IMR-90 (cell line): ENCODE measurements around the gene PPP3R2. TPM values are rescaled to one million over a fixed set of nuclear protein-coding genes. Genes with fewer than 3 reads are reported as not detected.

ENCODE experiments used
- ATAC-seq: fragments of 200-7000 bp; cut with Tn5 transposase; 2 replicates; pipeline ENCODE4 v1.9.1; 2020; ENCODE audit warnings: low read depth, mild to moderate bottlenecking, moderate library complexity
- BruUV-seq: library from RNA; stranded (reverse); fragments of 400-500 nt; replicated peaks from 2 replicates; lab custom pipeline; 2021; lab: Mats Ljungman, UMichigan
- CTCF ChIA-PET: fragments of 300-600 bp; formaldehyde crosslinking; extraction: SDS; loops from one replicate; lab custom pipeline; 2021; ENCODE audit warnings: antibody characterized with exemption; lab: Yijun Ruan, JAX
- POLR2A ChIA-PET: fragments of 300-600 bp; sonication (Branson Sonifier 250); formaldehyde crosslinking; loops from one replicate; lab custom pipeline; 2022; ENCODE audit warnings: antibody characterized with exemption; ENCODE audit not compliant: unreplicated experiment; lab: Charles Lee
- DNase-seq: peaks from one replicate; pipeline ENCODE4 v3.0.0; 2013
- H2AFZ ChIP-seq: replicated peaks from 2 replicates; pipeline ENCODE3; 2013; ENCODE audit warnings: low read length, mild to moderate bottlenecking; ENCODE audit not compliant: poor library complexity
- H2AK5ac ChIP-seq: 2 replicates; pipeline ENCODE4 v1.6.1; 2013; ENCODE audit warnings: low read depth, low read length, inconsistent platforms
- H2AK9ac ChIP-seq: replicated peaks from 2 replicates; pipeline ENCODE3; 2013; ENCODE audit warnings: mild to moderate bottlenecking, low read depth, low read length, moderate library complexity; ENCODE audit not compliant: poor library complexity
- H2BK120ac ChIP-seq: 2 replicates; pipeline ENCODE4 v1.6.1; 2013; ENCODE audit warnings: low read depth, low read length, inconsistent platforms
- H2BK15ac ChIP-seq: 3 replicates; pipeline ENCODE4 v1.6.1; 2013; ENCODE audit warnings: low read depth, low read length, inconsistent platforms
- H2BK20ac ChIP-seq: 2 replicates; pipeline ENCODE4 v1.6.1; 2013; ENCODE audit warnings: low read depth, mild to moderate bottlenecking, inconsistent platforms, low read length, moderate library complexity
- H2BK5ac ChIP-seq: 2 replicates; pipeline ENCODE4 v1.6.1; 2013; ENCODE audit warnings: mild to moderate bottlenecking, low read depth, low read length, inconsistent platforms; ENCODE audit not compliant: poor library complexity, severe bottlenecking
- H3K14ac ChIP-seq: replicated peaks from 2 replicates; pipeline ENCODE4 v1.6.1; 2013; ENCODE audit warnings: low read depth, low read length, inconsistent platforms
- H3K18ac ChIP-seq: 2 replicates; pipeline ENCODE4 v1.6.1; 2013; ENCODE audit warnings: low read depth, low read length, control low read depth
- H3K23ac ChIP-seq: 2 replicates; pipeline ENCODE4 v1.6.1; 2013; ENCODE audit warnings: low read depth, low read length, inconsistent platforms
- H3K27ac ChIP-seq: 2 replicates; pipeline ENCODE4 v1.5.1; 2013; ENCODE audit warnings: mild to moderate bottlenecking, control low read depth, low read length; ENCODE audit not compliant: insufficient read depth
- H3K27me3 ChIP-seq: 2 replicates; pipeline ENCODE4 v1.6.1; 2013; ENCODE audit warnings: low read length; ENCODE audit not compliant: control insufficient read depth, insufficient read depth
- H3K36me3 ChIP-seq: 2 replicates; pipeline ENCODE4 v1.6.1; 2013; ENCODE audit warnings: low read length, mixed read lengths; ENCODE audit not compliant: control insufficient read depth, insufficient read depth
- H3K4ac ChIP-seq: 2 replicates; pipeline ENCODE4 v1.6.1; 2013; ENCODE audit warnings: low read depth, low read length, inconsistent platforms
- H3K4me1 ChIP-seq: 2 replicates; pipeline ENCODE4 v1.6.1; 2013; ENCODE audit warnings: low read length, mixed read lengths; ENCODE audit not compliant: control insufficient read depth, insufficient read depth
- H3K4me2 ChIP-seq: 2 replicates; pipeline ENCODE4 v1.6.1; 2013; ENCODE audit warnings: low read depth, mild to moderate bottlenecking, control low read depth, low read length, moderate library complexity
- H3K4me3 ChIP-seq: 2 replicates; pipeline ENCODE4 v1.5.1; 2013; ENCODE audit warnings: low read depth, mild to moderate bottlenecking, control low read depth, low read length, moderate library complexity; ENCODE audit not compliant: insufficient read depth
- H3K56ac ChIP-seq: 2 replicates; pipeline ENCODE4 v1.6.1; 2013; ENCODE audit warnings: low read length, inconsistent platforms; ENCODE audit not compliant: insufficient read depth; ENCODE audit errors: extremely low read depth
- H3K79me1 ChIP-seq, 2 experiments: 2 replicates each; pipeline ENCODE4 v1.6.1; 2013; ENCODE audit warnings: low read length in 2 of 2, inconsistent platforms in 1 of 2, low read depth in 1 of 2
- H3K9ac ChIP-seq: 2 replicates; pipeline ENCODE4 v1.6.1; 2013; ENCODE audit warnings: low read depth, low read length, control low read depth
- H3K9me1 ChIP-seq: 2 replicates; pipeline ENCODE4 v1.6.1; 2013; ENCODE audit warnings: low read length, inconsistent platforms; ENCODE audit not compliant: insufficient read depth
- H3K9me3 ChIP-seq: 2 replicates; pipeline ENCODE4 v1.6.1; 2013; ENCODE audit warnings: low read length; ENCODE audit not compliant: control insufficient read depth, insufficient read depth
- H4K20me1 ChIP-seq: 2 replicates; pipeline ENCODE4 v1.6.1; 2013; ENCODE audit warnings: low read length, inconsistent platforms; ENCODE audit not compliant: insufficient read depth
- H4K5ac ChIP-seq: 2 replicates; pipeline ENCODE4 v1.6.1; 2013; ENCODE audit warnings: mild to moderate bottlenecking, low read depth, low read length, control low read depth
- H4K8ac ChIP-seq, 2 experiments: 2 replicates each; pipeline ENCODE4 v1.6.1; 2013; ENCODE audit warnings: low read depth in 2 of 2, low read length in 2 of 2, control low read depth in 1 of 2, inconsistent platforms in 1 of 2
- H4K91ac ChIP-seq: 2 replicates; pipeline ENCODE4 v1.6.1; 2013; ENCODE audit warnings: low read depth, low read length, inconsistent platforms; ENCODE audit not compliant: insufficient read depth
- BHLHE40 ChIP-seq: fragments of 150-350 bp; IDR thresholded peaks from 2 replicates; pipeline ENCODE4 v1.6.1; 2016; ENCODE audit warnings: mild to moderate bottlenecking, low read depth, low read length
- CEBPB ChIP-seq: IDR thresholded peaks from 2 replicates; pipeline ENCODE4 v1.6.1; 2012; ENCODE audit warnings: low read depth, low read length, improper control_type of control experiment
- CHD1 ChIP-seq: IDR thresholded peaks from 2 replicates; pipeline ENCODE4 v1.6.1; 2012; ENCODE audit warnings: low read depth, low read length, improper control_type of control experiment
- CTCF ChIP-seq: conservative IDR thresholded peaks from 2 replicates; pipeline ENCODE4 v1.5.1; 2012; ENCODE audit warnings: mild to moderate bottlenecking, low read depth, low read length, improper control_type of control experiment
- ELK1 ChIP-seq: fragments of 150-350 bp; IDR thresholded peaks from 2 replicates; pipeline ENCODE4 v1.6.1; 2016; ENCODE audit warnings: low read depth, mild to moderate bottlenecking, low read length, moderate library complexity, borderline replicate concordance
- FOS ChIP-seq: fragments of 150-350 bp; IDR thresholded peaks from 2 replicates; pipeline ENCODE4 v1.6.1; 2016; ENCODE audit warnings: low read depth, low read length
- MAFK ChIP-seq: IDR thresholded peaks from 2 replicates; pipeline ENCODE4 v1.6.1; 2012; ENCODE audit warnings: low read depth, low read length, improper control_type of control experiment
- MAZ ChIP-seq: IDR thresholded peaks from 2 replicates; pipeline ENCODE4 v1.6.1; 2012; ENCODE audit warnings: low read depth, mild to moderate bottlenecking, low read length, improper control_type of control experiment, moderate library complexity, borderline replicate concordance
- MXI1 ChIP-seq: IDR thresholded peaks from 2 replicates; pipeline ENCODE4 v1.6.1; 2012; ENCODE audit warnings: low read depth, mild to moderate bottlenecking, low read length, moderate library complexity, borderline replicate concordance
- NFE2L2 ChIP-seq: fragments of 150-350 bp; IDR thresholded peaks from 2 replicates; pipeline ENCODE4 v1.6.1; 2016; ENCODE audit warnings: low read depth, mild to moderate bottlenecking, low read length
- POLR2A ChIP-seq: IDR thresholded peaks from 2 replicates; pipeline ENCODE4 v1.6.1; 2012; ENCODE audit warnings: mild to moderate bottlenecking, low read depth, low read length
- RAD21 ChIP-seq: IDR thresholded peaks from 2 replicates; pipeline ENCODE4 v1.6.1; 2012; ENCODE audit warnings: low read length, improper control_type of control experiment
- RCOR1 ChIP-seq: IDR thresholded peaks from 2 replicates; pipeline ENCODE4 v1.6.1; 2012; ENCODE audit warnings: mild to moderate bottlenecking, low read length, improper control_type of control experiment; ENCODE audit not compliant: insufficient replicate concordance
- RFX5 ChIP-seq: IDR thresholded peaks from 2 replicates; pipeline ENCODE4 v1.8.0; 2012; ENCODE audit warnings: low read depth, mild to moderate bottlenecking, low read length, moderate library complexity
- SMC3 ChIP-seq: fragments of 150-350 bp; IDR thresholded peaks from 2 replicates; pipeline ENCODE4 v1.6.1; 2016; ENCODE audit warnings: low read depth, mild to moderate bottlenecking, antibody characterized with exemption, low read length, moderate library complexity
- USF2 ChIP-seq: fragments of 150-350 bp; IDR thresholded peaks from 2 replicates; pipeline ENCODE4 v1.6.1; 2017; ENCODE audit warnings: mild to moderate bottlenecking, antibody characterized with exemption, low read length, low read depth
- WGBS, 2 experiments: methylation state at CpG; one replicate each; pipeline versions ENCODE4 v1.1.5 to v1.1.7; 2013; ENCODE audit warnings: missing lambda C conversion rate in 2 of 2; ENCODE audit not compliant: insufficient read length in 1 of 2; ENCODE audit errors: extremely low coverage in 2 of 2; 5-methylcytosine and 5-hydroxymethylcytosine counted together
- dilution Hi-C: fragments of 300-500 bp; cut with HindIII; formaldehyde crosslinking; loops from one replicate; pipeline ENCODE4 v1.14.3; 2018; ENCODE audit warnings: low sequenced_read_pairs; ENCODE audit not compliant: unreplicated experiment
- in situ Hi-C: fragments of 300-500 bp; cut with MboI; formaldehyde crosslinking; loops from 3 replicates; pipeline ENCODE4 v1.14.3; 2019; ENCODE audit warnings: low sequenced_read_pairs, inconsistent platforms, mixed read lengths
- intact Hi-C: fragments of 100-400 bp; cut with micrococcal nuclease; formaldehyde crosslinking; loops from 2 replicates; pipeline ENCODE4 v1.10.0; 2022
- polyA plus RNA-seq, 3 experiments: library from polyadenylated mRNA; depleted of rRNA; stranded (reverse); fragments of >200 nt; gene quantifications; 2 replicates each; pipeline ENCODE4 v1.2.3, GENCODE V29; 2012; ENCODE audit warnings: low replicate concordance in 1 of 3
- total RNA-seq: library from RNA; depleted of rRNA; stranded (reverse); fragments of >200 nt; gene quantifications from 2 replicates; pipeline ENCODE4 v1.2.3, GENCODE V29; 2012

The PPP3R2 gene
- total and polyA plus RNA-seq, 2 of the 4 experiments (the other 2 are of a cell fraction): not detected

- H3K4me2 ChIP-seq: no peak overlapping the region
- no peak overlapping the region for H2AFZ ChIP-seq
- H3K23ac ChIP-seq: no peak overlapping the region
- no peaks in the 10 kb centered on the region for H4K20me1 ChIP-seq
- H3K18ac ChIP-seq: no peak overlapping the region
- dilution Hi-C loops (no loop called here), in situ Hi-C loops (no loop called here), intact Hi-C loops (no loop called here)
- DNase-seq (no peak), ATAC-seq (no peak)
- H3K4me3 ChIP-seq: no peak overlapping the region
- H3K4me1 ChIP-seq: no peaks in the 10 kb centered on the region
- no peaks in the 10 kb centered on the region; a peak in 1 of 4 replicates for H3K79me1 ChIP-seq
- no peak overlapping the region for H2AK5ac ChIP-seq
- H4K5ac ChIP-seq: no peak overlapping the region
- H3K9me1 ChIP-seq: no peaks in the 10 kb centered on the region
- no peak overlapping the region for H2BK5ac ChIP-seq
- no peak overlapping the region for H2AK9ac ChIP-seq
- ChIA-PET CTCF (no interaction called here), POLR2A (no interaction called here)
- BruUV-seq: no TSS peak
- H3K36me3 ChIP-seq: peaks cover 22% of the 10 kb centered on the region
- no peak overlapping the region for H3K27ac ChIP-seq
- no peak overlapping the region for H4K91ac ChIP-seq
- no peak overlapping the region for H3K4ac ChIP-seq
- H2BK15ac ChIP-seq: no peak overlapping the region
- H3K9ac ChIP-seq: no peak overlapping the region
- WGBS, 2 experiments: no CpG with 5 or more reads among the region's 1 CpG
- no peak overlapping the region for H4K8ac ChIP-seq
- no peak overlapping the region for H3K14ac ChIP-seq
- no peaks in the 10 kb centered on the region for H3K27me3 ChIP-seq
- no peaks in the 10 kb centered on the region for H3K9me3 ChIP-seq
- H2BK20ac ChIP-seq: no peak overlapping the region
- no peak overlapping the region for H2BK120ac ChIP-seq
- TF ChIP-seq MAZ: no peak
- no peak for TF ChIP-seq SMC3
- TF ChIP-seq RAD21: no peak
- TF ChIP-seq CTCF: no peak
- no peak for TF ChIP-seq CEBPB
- TF ChIP-seq POLR2A: no peak
- no peak for TF ChIP-seq NFE2L2
- TF ChIP-seq MXI1: no peak
- TF ChIP-seq USF2: no peak
- no peak for TF ChIP-seq BHLHE40
- TF ChIP-seq RCOR1: no peak
- no peak for TF ChIP-seq MAFK
- TF ChIP-seq FOS: no peak
- no peak for TF ChIP-seq ELK1
- TF ChIP-seq RFX5: no peak
- TF ChIP-seq CHD1: no peak
- H3K56ac ChIP-seq: no peak overlapping the region
Measured at GRCh38 chr9:101561740-101562139, 33.0 kb downstream of the PPP3R2 start.
